Central memory CD4-positive, alpha-beta T cell (primary cell): ENCODE results near the gene AFDN.
"Not testable (repeated sequence)": the region's sequence is repeated elsewhere in the genome, so short reads cannot be mapped to it uniquely, and the experiment has no call there.

Experiments used
- DNase-seq: peaks from one replicate; pipeline ENCODE4 v3.0.0; 2022

The AFDN gene

GRCh38 chr6:167981916-167982462 lies 155.3 kb downstream of the AFDN start:
- DNase-seq, result no peak

- DNase-seq, result no peak
Observed at GRCh38 chr6:167984144-167984719, 157.5 kb downstream of the AFDN start.

GRCh38 chr6:167984876-167985604 lies 158.3 kb downstream of the AFDN start:
- no peak for DNase-seq

GRCh38 chr6:167985911-167986595 lies 159.3 kb downstream of the AFDN start:
- no peak for DNase-seq

GRCh38 chr6:167987396-167988153 lies 160.9 kb downstream of the AFDN start:
- no peak for DNase-seq

GRCh38 chr6:167988154-167988495 lies 161.4 kb downstream of the AFDN start:
- DNase-seq, result no peak

GRCh38 chr6:167988945-167989841 lies 162.5 kb downstream of the AFDN start:
- no peak for DNase-seq

- no peak for DNase-seq
Observed at GRCh38 chr6:167990016-167990945, 163.6 kb downstream of the AFDN start.

- DNase-seq, result no peak
Observed at GRCh38 chr6:167993169-167993568, 166.5 kb downstream of the AFDN start.

GRCh38 chr6:167993831-167994230 lies 167.1 kb downstream of the AFDN start:
- no peak for DNase-seq

GRCh38 chr6:167995302-167995701 lies 168.6 kb downstream of the AFDN start:
- no peak for DNase-seq

- no peak for DNase-seq
Observed at GRCh38 chr6:167995731-167996151, 169.0 kb downstream of the AFDN start.

- DNase-seq, result no peak
Observed at GRCh38 chr6:167996424-167997199, 169.9 kb downstream of the AFDN start.

- no peak for DNase-seq
Observed at GRCh38 chr6:167997642-167998041, 170.9 kb downstream of the AFDN start, which contains the start of gene KIF25. Gene KIF25, plus strand, starts transcription at chr6:167997671. Its CDS starts 31,915 bp downstream, at chr6:168029586.

- no peak for DNase-seq
Observed at GRCh38 chr6:167998215-167998614, 171.5 kb downstream of the AFDN start.

- no peak for DNase-seq
Observed at GRCh38 chr6:168000198-168001028, 173.7 kb downstream of the AFDN start.

- no peak for DNase-seq
Observed at GRCh38 chr6:168001029-168001332, 174.3 kb downstream of the AFDN start.

GRCh38 chr6:168001514-168001913 lies 174.8 kb downstream of the AFDN start:
- not testable (repeated sequence) for DNase-seq

- no peak for DNase-seq
Observed at GRCh38 chr6:168002804-168003203, 176.1 kb downstream of the AFDN start.
